ENCODE data around the gene LMX1B. TPM values are rescaled to one million over a fixed set of nuclear protein-coding genes. Genes with fewer than 3 reads are reported as not detected.

The LMX1B gene
- total RNA-seq, 1 donor from 2014 or later: 0.27 TPM

DNA sequence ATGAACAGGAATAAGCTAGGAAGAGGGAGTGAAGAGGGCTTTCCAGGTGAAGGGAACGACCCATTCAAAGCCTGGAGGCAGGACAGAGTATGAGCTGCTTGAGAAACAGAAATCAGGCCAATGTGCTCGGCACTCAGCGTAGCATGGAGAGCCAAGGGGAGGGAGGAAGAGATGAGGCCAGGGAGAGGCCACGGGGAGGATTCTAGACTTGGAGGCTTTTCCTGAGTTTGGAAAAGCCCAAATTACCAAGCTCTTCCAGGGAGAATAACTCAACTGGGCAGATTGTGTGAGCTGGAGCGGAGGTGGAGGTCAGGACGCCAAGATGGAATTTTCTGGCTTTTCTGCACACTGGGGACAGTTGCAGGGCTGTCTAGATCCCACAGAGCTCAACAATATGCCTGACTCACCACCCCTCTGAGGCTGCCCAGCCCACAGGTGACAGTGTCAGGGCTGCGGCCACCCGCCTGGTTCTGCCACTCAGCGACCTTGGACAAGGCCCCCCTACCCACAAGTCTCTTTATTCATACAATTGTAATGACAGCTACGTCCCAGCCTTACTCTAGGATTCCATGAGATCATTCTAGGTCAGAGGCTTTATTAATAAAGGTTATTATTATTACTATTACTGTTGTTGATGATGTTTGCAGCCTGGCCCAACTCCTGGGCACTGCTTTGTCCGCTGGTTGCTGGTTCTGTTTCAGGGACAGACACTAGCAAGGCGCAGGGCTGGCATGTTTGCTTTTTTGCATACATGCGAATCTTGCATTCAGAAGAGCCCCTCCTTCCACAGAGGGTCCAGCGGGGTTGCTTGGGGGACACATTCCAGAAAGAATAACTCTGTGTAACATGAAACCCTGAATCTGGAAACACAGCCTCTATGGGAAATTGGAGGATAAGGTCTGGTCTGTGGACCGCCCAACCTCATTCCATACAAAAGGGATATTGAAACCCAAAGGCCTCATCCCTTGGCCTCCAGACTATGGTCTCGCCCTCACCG, 9.4 kb upstream of the LMX1B start:
- Mint-ChIP-seq H3K4me1 (ENCODE audit: unreplicated experiment) (peaks cover 2% of the 10 kb centered on the region), H3K4me3 (ENCODE audit: unreplicated experiment) (no peak overlapping the region), H3K27ac (ENCODE audit: unreplicated experiment) (no peak overlapping the region), H3K36me3 (ENCODE audit: unreplicated experiment) (no peaks in the 10 kb centered on the region), H3K27me3 (ENCODE audit: unreplicated experiment) (peaks cover 46% of the 10 kb centered on the region), H3K9me3 (ENCODE audit: unreplicated experiment) (no peaks in the 10 kb centered on the region)
- TF ChIP-seq, protein P1, sequence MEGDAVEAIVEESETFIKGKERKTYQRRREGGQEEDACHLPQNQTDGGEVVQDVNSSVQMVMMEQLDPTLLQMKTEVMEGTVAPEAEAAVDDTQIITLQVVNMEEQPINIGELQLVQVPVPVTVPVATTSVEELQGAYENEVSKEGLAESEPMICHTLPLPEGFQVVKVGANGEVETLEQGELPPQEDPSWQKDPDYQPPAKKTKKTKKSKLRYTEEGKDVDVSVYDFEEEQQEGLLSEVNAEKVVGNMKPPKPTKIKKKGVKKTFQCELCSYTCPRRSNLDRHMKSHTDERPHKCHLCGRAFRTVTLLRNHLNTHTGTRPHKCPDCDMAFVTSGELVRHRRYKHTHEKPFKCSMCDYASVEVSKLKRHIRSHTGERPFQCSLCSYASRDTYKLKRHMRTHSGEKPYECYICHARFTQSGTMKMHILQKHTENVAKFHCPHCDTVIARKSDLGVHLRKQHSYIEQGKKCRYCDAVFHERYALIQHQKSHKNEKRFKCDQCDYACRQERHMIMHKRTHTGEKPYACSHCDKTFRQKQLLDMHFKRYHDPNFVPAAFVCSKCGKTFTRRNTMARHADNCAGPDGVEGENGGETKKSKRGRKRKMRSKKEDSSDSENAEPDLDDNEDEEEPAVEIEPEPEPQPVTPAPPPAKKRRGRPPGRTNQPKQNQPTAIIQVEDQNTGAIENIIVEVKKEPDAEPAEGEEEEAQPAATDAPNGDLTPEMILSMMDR (IDR thresholded peaks at IDR 0.05): no peak
- DNase-seq (ENCODE audit: extremely low spot score, unreplicated experiment): no peak

DNA sequence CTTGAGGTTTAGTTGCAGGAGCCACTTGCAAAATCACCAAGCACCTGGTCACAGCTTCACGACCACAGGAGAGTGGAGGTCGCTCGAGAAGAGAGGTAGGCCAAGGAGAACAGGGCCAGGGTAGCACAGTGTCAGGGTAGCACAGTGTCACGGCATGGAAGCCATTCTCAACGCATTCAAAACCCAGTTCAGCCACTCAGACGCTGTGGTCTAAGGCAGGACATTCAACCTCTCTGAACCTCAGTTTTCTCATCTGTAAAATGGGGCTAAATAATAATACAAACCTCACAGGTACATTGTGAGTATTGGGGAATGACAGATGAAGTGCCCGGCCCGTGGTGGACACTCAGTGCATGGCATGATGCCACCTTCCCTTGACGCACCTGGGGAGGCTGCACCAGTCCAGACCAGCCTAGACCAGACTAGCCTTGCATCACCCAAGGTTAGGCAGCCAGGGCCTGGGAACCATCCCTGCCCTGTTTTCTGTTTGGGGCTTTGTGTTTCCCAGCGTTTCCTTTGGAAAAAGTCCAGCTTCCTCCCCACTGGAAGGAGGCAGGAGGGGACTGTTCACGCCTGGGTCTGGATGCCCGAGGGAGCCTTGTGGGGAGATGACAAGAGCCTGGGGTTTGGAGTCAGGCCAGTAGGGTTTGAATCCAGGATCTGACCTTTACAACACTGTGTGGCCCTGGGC, 7.8 kb upstream of the LMX1B start:
- H3K27ac Mint-ChIP-seq (ENCODE audit: unreplicated experiment): no peak overlapping the region
- H3K4me3 Mint-ChIP-seq (ENCODE audit: unreplicated experiment): no peak overlapping the region
- H3K4me1 Mint-ChIP-seq (ENCODE audit: unreplicated experiment): peaks cover 2% of the 10 kb centered on the region
- TF ChIP-seq, protein P1 (IDR thresholded peaks at IDR 0.05): no peak
- no peaks in the 10 kb centered on the region for H3K36me3 Mint-ChIP-seq (ENCODE audit: unreplicated experiment)
- DNase-seq (ENCODE audit: extremely low spot score, unreplicated experiment): no peak
- H3K9me3 Mint-ChIP-seq (ENCODE audit: unreplicated experiment): no peaks in the 10 kb centered on the region
- H3K27me3 Mint-ChIP-seq (ENCODE audit: unreplicated experiment): peaks cover 34% of the 10 kb centered on the region

DNA sequence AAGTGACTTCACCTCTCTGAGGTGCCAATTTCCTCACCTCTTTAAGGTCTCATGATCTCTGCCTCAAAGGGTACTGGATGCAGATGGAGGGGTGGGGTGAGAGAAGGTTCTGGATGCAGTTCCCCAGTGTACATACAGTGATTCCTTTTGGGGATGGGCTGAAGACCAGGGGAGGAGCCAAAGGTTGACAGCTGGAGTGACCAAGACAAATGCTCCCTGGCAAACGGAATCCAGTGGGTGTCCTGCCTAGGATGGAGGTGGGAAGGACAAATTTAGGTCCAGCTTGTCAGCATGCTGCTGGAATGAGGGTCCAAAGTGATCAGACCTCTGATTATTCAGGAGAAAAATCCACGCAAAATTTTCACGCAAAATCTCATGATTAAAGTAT, 7.3 kb upstream of the LMX1B start:
- TF ChIP-seq, protein P1 (IDR thresholded peaks at IDR 0.05): no peak
- no peak for DNase-seq (ENCODE audit: extremely low spot score, unreplicated experiment)

DNA sequence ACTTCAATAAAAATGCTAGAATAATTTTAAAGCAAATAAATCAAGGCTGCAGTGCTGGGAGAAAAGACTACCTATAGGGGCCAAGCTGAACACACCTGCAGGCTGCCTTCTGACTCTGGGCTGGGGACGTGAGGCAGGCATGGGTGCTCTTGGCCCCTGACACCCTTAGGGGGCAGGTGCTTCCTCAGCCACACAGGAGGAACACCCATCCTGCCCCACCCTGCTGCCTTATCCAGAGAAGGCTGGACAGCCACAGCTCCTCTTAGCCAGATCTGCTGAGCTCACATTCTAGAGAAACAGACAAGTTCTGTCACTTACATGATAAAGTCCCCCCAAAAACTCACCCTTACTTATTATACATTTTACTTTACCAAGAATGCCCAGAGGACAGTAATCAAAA, 6.6 kb upstream of the LMX1B start:
- Mint-ChIP-seq H3K36me3 (ENCODE audit: unreplicated experiment) (no peaks in the 10 kb centered on the region), H3K27ac (ENCODE audit: unreplicated experiment) (no peak overlapping the region), H3K27me3 (ENCODE audit: unreplicated experiment) (peaks cover 31% of the 10 kb centered on the region), H3K9me3 (ENCODE audit: unreplicated experiment) (no peaks in the 10 kb centered on the region), H3K4me1 (ENCODE audit: unreplicated experiment) (peaks cover 4% of the 10 kb centered on the region), H3K4me3 (ENCODE audit: unreplicated experiment) (no peak overlapping the region)
- TF ChIP-seq, protein P1 (IDR thresholded peaks at IDR 0.05): no peak
- no peak for DNase-seq (ENCODE audit: extremely low spot score, unreplicated experiment)

More for the DNA sequence above, 7.3 kb upstream of the LMX1B start:
- peaks cover 29% of the 10 kb centered on the region for H3K27me3 Mint-ChIP-seq (ENCODE audit: unreplicated experiment)
- H3K4me3 Mint-ChIP-seq (ENCODE audit: unreplicated experiment): no peak overlapping the region
- H3K4me1 Mint-ChIP-seq (ENCODE audit: unreplicated experiment): peaks cover 2% of the 10 kb centered on the region
- no peak overlapping the region for H3K27ac Mint-ChIP-seq (ENCODE audit: unreplicated experiment)
- H3K9me3 Mint-ChIP-seq (ENCODE audit: unreplicated experiment): no peaks in the 10 kb centered on the region
- H3K36me3 Mint-ChIP-seq (ENCODE audit: unreplicated experiment): no peaks in the 10 kb centered on the region

DNA sequence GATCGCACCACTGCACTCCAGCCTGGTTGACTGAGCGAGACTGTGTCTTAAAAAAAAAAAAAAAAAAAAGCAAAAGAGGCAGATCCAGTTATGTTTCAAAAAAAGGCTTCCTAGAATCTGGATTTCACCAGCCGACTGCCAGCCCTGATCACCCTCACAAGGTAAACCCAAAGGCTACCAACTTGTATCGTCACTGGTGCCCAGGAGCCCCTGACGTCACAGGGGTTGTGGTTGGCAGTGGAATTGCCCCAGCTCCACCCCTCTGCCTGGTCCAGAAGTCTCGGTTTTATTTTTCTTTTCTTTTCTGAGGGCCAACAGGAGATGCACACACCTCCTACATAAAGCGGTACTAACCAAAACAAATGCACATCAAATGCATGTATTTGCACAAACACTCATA, 6.0 kb upstream of the LMX1B start:
- H3K4me1 Mint-ChIP-seq (ENCODE audit: unreplicated experiment): peaks cover 5% of the 10 kb centered on the region

More for the DNA sequence above, 6.0 kb upstream of the LMX1B start:
- Mint-ChIP-seq H3K27me3 (ENCODE audit: unreplicated experiment) (peaks cover 34% of the 10 kb centered on the region), H3K27ac (ENCODE audit: unreplicated experiment) (no peak overlapping the region), H3K9me3 (ENCODE audit: unreplicated experiment) (no peaks in the 10 kb centered on the region), H3K36me3 (ENCODE audit: unreplicated experiment) (no peaks in the 10 kb centered on the region), H3K4me3 (ENCODE audit: unreplicated experiment) (no peak overlapping the region)
- TF ChIP-seq, protein P1 (IDR thresholded peaks at IDR 0.05): no peak
- no peak for DNase-seq (ENCODE audit: extremely low spot score, unreplicated experiment)

Measured in osteocyte (in vitro differentiated cells).